SK-N-SH (cell line): Measurements from ENCODE around the gene RBBP7. TPM values are rescaled to one million over a fixed set of nuclear protein-coding genes. Genes with fewer than 3 reads are reported as not detected.

ENCODE experiments used
- CTCF ChIA-PET: fragments of 300-600, 350-600 bp; formaldehyde crosslinking; extraction: SDS; loops from one replicate; lab custom pipeline; 2021; lab: Yijun Ruan, JAX
- POLR2A ChIA-PET: fragments of 350-600 bp; sonication (Branson Sonifier 250); formaldehyde crosslinking; extraction: SDS; loops from one replicate; lab custom pipeline; 2020; ENCODE audit warnings: antibody characterized with exemption, inconsistent platforms; lab: Yijun Ruan, JAX
- DNase-seq: peaks from one replicate; pipeline ENCODE4 v3.0.0; 2012
- H2AFZ ChIP-seq: fragments of 200-600 bp; sonication (generic); 2 replicates; pipeline ENCODE4 v1.8.1; 2016; ENCODE audit warnings: antibody characterized with exemption, mild to moderate bottlenecking, low read depth
- H3F3A ChIP-seq: fragments of 200-600 bp; sonication (generic); replicated peaks from 2 replicates; pipeline ENCODE3; 2016; ENCODE audit warnings: antibody characterized with exemption, mild to moderate bottlenecking; ENCODE audit not compliant: insufficient read depth
- H3K27ac ChIP-seq, 2 experiments: fragments of 200-500 bp in 1 of 2; fragments of 200-600 bp in 1 of 2; sonication (Bioruptor generic) in 1 of 2; sonication (generic), shearing (Covaris generic) in 1 of 2; 2 replicates each; pipeline versions ENCODE4 v1.5.1 to v1.6.1; 2014 to 2016; ENCODE audit warnings: low read depth in 2 of 2, inconsistent platforms in 1 of 2, low read length in 1 of 2, mild to moderate bottlenecking in 1 of 2, mixed read lengths in 1 of 2
- H3K27me3 ChIP-seq: fragments of 200-600 bp; sonication (generic), shearing (Covaris generic); 2 replicates; pipeline ENCODE4 v1.6.1; 2016; ENCODE audit warnings: mixed run types; ENCODE audit not compliant: insufficient read depth
- H3K36me3 ChIP-seq, 2 experiments: fragments of 200-500 bp in 1 of 2; fragments of 200-600 bp in 1 of 2; sonication (Bioruptor generic) in 1 of 2; sonication (generic) in 1 of 2; replicated peaks in 1 of 2; 2 replicates each; pipeline versions ENCODE3 to v1.5.1; 2014 to 2016; ENCODE audit warnings: low read length in 1 of 2, mild to moderate bottlenecking in 1 of 2; ENCODE audit not compliant: insufficient read depth in 2 of 2, control insufficient read depth in 1 of 2
- H3K4me1 ChIP-seq, 2 experiments: fragments of 200-500 bp in 1 of 2; fragments of 200-600 bp in 1 of 2; sonication (Bioruptor generic) in 1 of 2; sonication (generic), shearing (Covaris generic) in 1 of 2; 2 replicates each; pipeline versions ENCODE4 v1.5.1 to v1.6.1; 2014 to 2016; ENCODE audit warnings: low read depth in 1 of 2, low read length in 1 of 2, mixed run types in 1 of 2; ENCODE audit not compliant: insufficient read depth in 2 of 2, control insufficient read depth in 1 of 2
- H3K4me2 ChIP-seq: fragments of 200-600 bp; sonication (generic), shearing (Covaris generic); 2 replicates; pipeline ENCODE4 v1.6.1; 2017; ENCODE audit warnings: mixed run types
- H3K4me3 ChIP-seq, 2 experiments: fragments of 200-500 bp in 1 of 2; fragments of 200-600 bp in 1 of 2; sonication (Bioruptor generic) in 1 of 2; sonication (generic), shearing (Covaris generic) in 1 of 2; 2 replicates each; pipeline versions ENCODE4 v1.5.1 to v1.8.1; 2014 to 2016; ENCODE audit warnings: low read depth in 2 of 2, inconsistent platforms in 1 of 2, low read length in 1 of 2, mild to moderate bottlenecking in 1 of 2, mixed read lengths in 1 of 2, moderate library complexity in 1 of 2
- H3K79me2 ChIP-seq: fragments of 200-600 bp; sonication (generic); 2 replicates; pipeline ENCODE4 v1.8.1; 2017; ENCODE audit warnings: mild to moderate bottlenecking; ENCODE audit not compliant: insufficient read depth
- H3K9ac ChIP-seq: fragments of 200-600 bp; sonication (generic); 2 replicates; pipeline ENCODE4 v1.6.1; 2017; ENCODE audit warnings: mixed run types
- H3K9me2 ChIP-seq: fragments of 200-600 bp; sonication (generic); 2 replicates; pipeline ENCODE4 v1.6.1; 2017; ENCODE audit warnings: mixed run types
- H3K9me3 ChIP-seq: fragments of 200-600 bp; sonication (generic); 2 replicates; pipeline ENCODE4 v1.6.1; 2017; ENCODE audit warnings: mixed run types, mild to moderate bottlenecking, moderate library complexity
- H4K20me1 ChIP-seq: fragments of 200-600 bp; sonication (generic); 2 replicates; pipeline ENCODE4 v1.6.1; 2017; ENCODE audit warnings: mild to moderate bottlenecking, mixed run types; ENCODE audit not compliant: insufficient read depth
- CTCF ChIP-seq: fragments of 200-600 bp; sonication (generic); IDR thresholded peaks from 2 replicates; pipeline ENCODE4 v1.6.1; 2017; ENCODE audit warnings: antibody characterized with exemption, mild to moderate bottlenecking, moderate library complexity
- FOSL2 ChIP-seq: IDR thresholded peaks from 2 replicates; pipeline ENCODE4 v1.4.0; 2012; ENCODE audit warnings: low read depth, mild to moderate bottlenecking, moderate library complexity, borderline replicate concordance
- GATA2 ChIP-seq: sonication (generic); formaldehyde crosslinking; IDR thresholded peaks from 2 replicates; pipeline ENCODE4 v1.5.0; 2020; ENCODE audit warnings: mild to moderate bottlenecking, missing genetic modification reagents
- IRF3 ChIP-seq: fragments of 150-350 bp; IDR thresholded peaks from 2 replicates; pipeline ENCODE4 v1.6.1; 2016; ENCODE audit warnings: mild to moderate bottlenecking, low read depth, low read length
- MAX ChIP-seq: IDR thresholded peaks from 2 replicates; pipeline ENCODE4 v1.4.0; 2012; ENCODE audit warnings: low read depth
- MEF2A ChIP-seq: IDR thresholded peaks from 2 replicates; pipeline ENCODE4 v1.4.0; 2012; ENCODE audit warnings: low read depth, borderline replicate concordance
- NFIC ChIP-seq: IDR thresholded peaks from 2 replicates; pipeline ENCODE4 v1.4.0; 2012; ENCODE audit warnings: borderline replicate concordance
- NRF1 ChIP-seq: IDR thresholded peaks from 2 replicates; pipeline ENCODE4 v1.6.1; 2012; ENCODE audit warnings: low read depth, mild to moderate bottlenecking, low read length
- POLR2AphosphoS5 ChIP-seq: IDR thresholded peaks from 2 replicates; pipeline ENCODE4 v1.6.1; 2012; ENCODE audit warnings: low read depth, low read length
- RAD21 ChIP-seq: IDR thresholded peaks from 2 replicates; pipeline ENCODE4 v1.6.1; 2012; ENCODE audit warnings: mild to moderate bottlenecking, low read length
- REST ChIP-seq: IDR thresholded peaks from 2 replicates; pipeline ENCODE4 v1.6.1; 2012; ENCODE audit warnings: mild to moderate bottlenecking, low read depth, low read length, moderate library complexity
- SMC3 ChIP-seq: IDR thresholded peaks from 2 replicates; pipeline ENCODE4 v1.6.1; 2012; ENCODE audit warnings: low read depth, low read length, improper control_type of control experiment
- USF2 ChIP-seq: fragments of 150-350 bp; IDR thresholded peaks from 2 replicates; pipeline ENCODE4 v1.6.1; 2017; ENCODE audit warnings: antibody characterized with exemption, low read length, low read depth, borderline replicate concordance
- YY1 ChIP-seq: IDR thresholded peaks from 2 replicates; pipeline ENCODE4 v1.4.0; 2012; ENCODE audit warnings: low read depth, mild to moderate bottlenecking
- WGBS: methylation state at CpG from one replicate; pipeline ENCODE4 v1.1.6; 2017; ENCODE audit warnings: low lambda C conversion rate; 5-methylcytosine and 5-hydroxymethylcytosine counted together
- polyA plus RNA-seq, 3 experiments: library from polyadenylated mRNA; depleted of rRNA; stranded (reverse); fragments of >200 nt; gene quantifications; 2 replicates each; pipeline ENCODE4 v1.2.3, GENCODE V29; 2012

RBBP7 gene
- polyA plus RNA-seq, 1 of the 3 experiments (the other 2 are of a cell fraction): 172 TPM

- no peaks in the 10 kb centered on the region for H3K9me2 ChIP-seq
- POLR2A ChIA-PET: interaction anchor here (0.5 to 1.4 kb wide), 6 partner anchors 12 to 176 kb away, joined by 3 to 8 read pairs (median 4); partner anchors contain the start of gene REPS2
Measured at GRCh38 chrX:16882702-16883486, 12.7 kb upstream of the RBBP7 start.

More at GRCh38 chrX:16882702-16883486, 12.7 kb upstream of the RBBP7 start:
- TF ChIP-seq GATA2: no peak
- no peak for TF ChIP-seq NFIC
- peak; percentile 54 for TF ChIP-seq NRF1
- TF ChIP-seq YY1: no peak
- TF ChIP-seq MEF2A: no peak
- TF ChIP-seq FOSL2: no peak
- no peak for TF ChIP-seq REST
- TF ChIP-seq POLR2AphosphoS5: no peak
- TF ChIP-seq SMC3: peak; percentile 69
- no peak for TF ChIP-seq USF2
- no peak for TF ChIP-seq MAX
- peak; percentile 71 for TF ChIP-seq RAD21
- no peak for TF ChIP-seq IRF3
- TF ChIP-seq CTCF: peak; percentile 87
- Histone ChIP-seq H2AFZ (peak overlapping the region; percentile 91), H3K27me3 (no peaks in the 10 kb centered on the region; the same call in 1 of the 2 replicates), H3K79me2 (no peaks in the 10 kb centered on the region; the same call in 1 of the 2 replicates), H4K20me1 (no peaks in the 10 kb centered on the region), H3K9me3 (no peaks in the 10 kb centered on the region), H3F3A (no peaks in the 10 kb centered on the region), H3K4me1 (peaks cover 0 to 3% of the 10 kb centered on the region in 2 experiments; a peak in 1 of 4 replicates), H3K36me3 (no peaks in the 10 kb centered on the region), H3K4me3 (peak overlapping the region; percentile 51 to 59), H3K9ac (peak overlapping the region; percentile 36; the same call in 1 of the 2 replicates), H3K4me2 (peak overlapping the region; percentile 73), H3K27ac (peak overlapping the region; percentile 43 to 85; a peak in 3 of 4 replicates)
- DNase-seq: peak; percentile 70
- CTCF ChIA-PET: interaction anchor here (0.6 to 4.0 kb wide), 39 partner anchors 10 to 736 kb away, joined by 3 to 42 read pairs (median 4); partner anchors contain the start of gene RBBP7
- 2% methylated on average over 17 of the region's 27 CpGs for WGBS
